HG02981 (cell line): ENCODE measurements around the gene MRPL33.
A peak's percentile ranks its signal among the peaks of the same experiment; 100 is the strongest.
"Not testable (repeated sequence)": the region's sequence is repeated elsewhere in the genome, so short reads cannot be mapped to it uniquely, and the experiment has no call there.

Experiments used
- ATAC-seq: cut with Tn5 transposase; IDR thresholded peaks from one replicate; pipeline ENCODE4 v1.9.1; 2021; ENCODE audit warnings: mild to moderate bottlenecking, moderate library complexity; ENCODE audit not compliant: unreplicated experiment

Gene MRPL33

DNA sequence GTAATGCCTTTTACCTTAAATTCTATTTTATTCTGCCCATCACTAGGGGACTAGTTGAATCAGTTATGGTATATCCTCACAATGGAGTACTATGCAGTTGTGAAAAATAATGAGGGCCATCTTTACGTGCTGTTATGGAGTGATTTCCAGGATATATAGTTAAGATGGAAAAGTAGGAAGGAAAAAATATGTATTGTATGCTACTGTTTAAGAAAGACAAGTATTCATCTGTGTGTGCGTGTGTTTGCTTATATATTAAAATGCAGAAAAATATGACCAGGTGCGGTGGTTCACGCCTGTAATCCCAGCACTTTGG lies 32.5 kb upstream of the MRPL33 start:
- ATAC-seq, result no peak

DNA sequence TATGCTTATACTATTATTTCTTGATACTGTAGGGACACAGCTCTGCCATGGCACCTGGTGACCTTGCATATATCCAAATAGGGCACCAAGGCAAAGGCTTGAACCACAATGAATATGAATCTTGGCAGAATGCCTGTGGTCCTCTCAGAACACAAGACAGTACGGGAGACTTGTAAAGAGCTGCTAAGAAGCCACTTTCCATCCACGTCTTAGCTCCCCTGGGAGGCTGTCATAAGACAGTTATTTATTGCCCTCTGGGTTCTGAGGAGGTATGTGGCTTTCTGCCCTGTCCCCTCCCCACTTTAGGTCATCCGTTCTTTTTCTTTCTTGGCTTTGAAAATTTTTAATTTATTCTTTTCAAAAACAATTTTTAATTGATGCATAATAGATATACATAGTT lies 29.8 kb upstream of the MRPL33 start:
- ATAC-seq, result no peak

DNA sequence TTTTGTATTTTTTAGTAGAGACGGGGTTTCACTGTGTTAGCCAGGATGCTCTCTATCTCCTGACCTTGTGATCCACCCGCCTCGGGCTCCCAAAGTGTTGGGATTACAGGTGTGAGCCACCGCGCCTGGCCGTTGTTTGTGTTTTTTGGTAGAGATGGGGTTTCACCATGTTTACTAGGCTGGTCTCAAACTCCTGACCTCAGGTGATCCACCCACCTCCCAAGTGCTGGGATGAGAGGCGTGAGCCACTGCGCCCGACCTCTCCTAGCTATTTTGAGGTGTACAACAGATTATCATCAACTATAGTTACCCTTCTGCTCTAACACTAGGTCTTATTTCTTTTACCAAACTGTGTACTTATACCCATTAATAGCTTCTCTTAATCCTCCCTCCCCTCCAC lies 28.9 kb upstream of the MRPL33 start:
- ATAC-seq, result no peak

DNA sequence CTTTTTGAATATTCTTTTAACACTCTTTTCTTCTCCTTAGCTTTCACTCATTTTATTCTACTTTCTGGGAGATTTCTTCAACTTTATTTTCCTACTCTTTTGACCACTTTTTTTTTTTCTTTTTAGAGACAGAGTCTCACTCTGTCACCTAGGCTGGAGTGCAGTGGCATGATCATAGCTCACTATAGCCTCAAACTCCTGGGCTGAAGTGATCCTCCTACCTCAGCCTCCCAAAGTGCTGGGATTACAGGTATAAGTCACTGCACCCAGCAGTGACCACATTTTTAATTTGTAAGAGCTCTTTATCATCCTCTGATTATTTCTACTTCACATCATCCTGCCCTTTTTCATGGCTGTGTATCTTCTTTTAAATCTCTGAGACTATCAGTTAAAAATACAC lies 26.0 kb upstream of the MRPL33 start:
- ATAC-seq, result not testable (repeated sequence)

DNA sequence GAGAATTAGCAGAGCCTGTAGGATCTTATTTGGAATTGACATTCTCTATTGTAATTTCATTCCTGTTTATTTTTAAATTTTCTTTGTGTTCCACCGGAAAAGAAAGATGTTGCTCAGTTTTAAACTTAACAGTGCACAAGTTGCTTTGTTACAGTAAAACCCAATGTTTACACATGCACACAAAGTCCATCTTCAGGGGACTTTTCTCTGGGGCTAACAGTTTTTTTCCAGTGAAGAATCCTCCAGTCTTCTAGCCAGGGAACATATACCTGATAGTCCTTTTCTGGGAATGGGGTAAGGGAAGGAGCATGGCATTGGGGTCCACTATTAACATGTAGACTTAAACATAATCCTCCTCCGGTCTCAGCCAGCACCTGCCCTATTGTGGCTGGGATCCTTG lies 25.2 kb upstream of the MRPL33 start:
- no peak for ATAC-seq

DNA sequence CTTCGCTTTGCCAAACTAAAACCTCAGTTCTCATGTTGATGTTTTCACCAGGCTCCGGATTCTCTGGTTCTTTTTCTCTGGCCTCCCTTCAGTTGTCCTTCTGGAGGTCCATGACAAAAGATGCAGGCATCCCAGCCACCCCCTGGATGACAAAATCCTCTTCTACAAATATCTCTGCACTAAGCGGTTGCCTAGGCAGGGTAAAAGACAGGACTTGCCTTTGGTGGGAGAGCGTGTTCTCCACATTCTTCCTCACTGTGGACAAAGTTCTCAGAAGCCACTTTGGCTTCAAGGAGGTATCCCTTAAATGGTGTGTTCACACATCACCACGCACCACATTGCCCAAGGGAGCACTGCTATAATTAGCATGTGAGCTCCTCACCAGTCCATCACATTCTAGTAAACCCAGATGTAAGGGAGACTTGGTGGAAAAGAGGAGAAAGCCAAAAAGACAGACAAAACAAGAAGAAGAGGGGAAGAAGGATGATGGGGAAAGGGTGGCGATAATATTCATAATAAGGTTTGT lies 23.6 kb upstream of the MRPL33 start:
- ATAC-seq, result no peak

DNA sequence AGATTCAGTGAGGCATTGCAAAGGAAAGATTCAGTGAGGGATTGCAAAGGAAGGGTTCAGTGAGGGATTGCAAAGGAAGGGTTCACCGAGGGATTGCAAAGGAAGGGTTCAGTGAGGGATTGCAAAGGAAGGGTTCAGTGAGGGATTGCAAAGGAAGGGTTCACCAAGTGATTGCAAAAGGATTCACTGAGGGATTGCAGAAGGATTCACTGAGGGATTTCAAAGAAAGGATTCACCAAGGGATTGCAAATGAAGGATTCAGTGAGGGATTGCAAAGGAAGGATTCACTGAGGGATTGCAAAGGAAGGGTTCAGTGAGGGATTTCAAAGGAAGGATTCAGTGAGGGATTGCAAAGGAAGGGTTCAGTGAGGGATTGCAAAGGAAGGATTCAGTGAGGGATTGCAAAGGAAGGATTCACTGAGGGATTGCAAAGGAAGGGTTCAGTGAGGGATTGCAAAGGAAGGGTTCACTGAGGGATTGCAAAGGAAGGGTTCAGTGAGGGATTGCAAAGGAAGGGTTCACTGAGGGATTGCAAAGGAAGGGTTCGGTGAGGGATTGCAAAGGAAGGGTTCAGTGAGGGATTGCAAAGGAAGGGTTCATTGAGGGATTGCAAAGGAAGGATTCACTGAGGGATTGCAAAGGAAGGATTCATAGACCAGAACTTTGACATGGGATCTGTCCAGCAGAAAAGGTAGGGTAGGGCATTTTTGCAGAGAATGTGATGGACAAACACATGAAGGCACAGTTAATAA lies 22.5 kb upstream of the MRPL33 start:
- not testable (repeated sequence) for ATAC-seq

DNA sequence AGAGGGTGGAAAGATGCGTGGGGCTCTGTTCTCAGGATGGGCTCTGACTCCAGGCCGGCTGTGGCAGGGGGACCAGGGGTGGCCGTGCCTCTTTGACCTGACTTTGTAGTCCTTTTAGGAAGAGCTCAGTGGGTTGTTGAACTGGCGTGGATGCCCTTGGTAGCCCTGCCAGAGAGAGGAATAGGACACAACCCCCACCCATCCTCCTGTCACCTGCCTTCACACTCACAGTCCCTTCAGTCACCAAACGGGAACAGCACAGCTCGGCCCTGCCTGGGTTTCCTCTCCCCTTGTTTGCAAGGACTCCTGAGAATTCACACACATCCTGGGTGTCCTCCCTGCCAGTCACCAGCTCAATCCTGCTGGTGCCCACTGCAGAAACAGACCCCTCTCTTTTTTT lies 20.1 kb upstream of the MRPL33 start:
- no peak for ATAC-seq

DNA sequence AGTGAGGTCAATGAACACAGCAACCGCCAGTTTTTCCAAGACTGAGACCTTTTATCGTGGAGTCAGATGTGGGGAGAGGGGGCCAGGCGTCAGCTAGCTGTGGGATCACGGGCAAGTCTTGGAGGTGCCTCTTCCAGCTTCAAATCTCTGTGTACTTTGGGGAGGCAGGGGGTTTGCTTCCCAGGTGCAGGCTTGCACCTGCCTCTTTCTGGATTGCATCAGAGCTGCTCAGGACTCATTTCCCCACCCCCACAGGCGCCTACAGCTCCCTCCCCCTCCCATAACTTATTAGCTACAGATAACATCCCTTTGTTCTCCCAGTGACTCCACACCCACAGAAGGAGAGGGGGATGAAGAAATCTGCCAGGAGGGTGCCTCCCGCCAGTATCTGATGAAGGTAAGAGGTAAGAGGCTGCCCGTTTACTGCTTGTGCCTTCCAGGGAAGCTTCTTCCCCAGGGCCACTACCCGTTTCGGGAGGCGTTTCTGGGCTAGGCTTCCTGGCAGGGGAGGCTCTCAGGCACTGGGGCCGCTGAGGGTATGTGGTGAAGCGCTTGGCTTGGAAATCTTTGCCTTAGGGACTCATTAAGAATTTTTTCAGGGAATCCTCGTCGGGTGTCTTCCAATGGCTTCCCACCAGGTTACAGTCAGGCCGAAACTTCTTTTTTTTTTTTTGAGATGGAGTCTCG lies 18.8 kb upstream of the MRPL33 start:
- no peak for ATAC-seq

DNA sequence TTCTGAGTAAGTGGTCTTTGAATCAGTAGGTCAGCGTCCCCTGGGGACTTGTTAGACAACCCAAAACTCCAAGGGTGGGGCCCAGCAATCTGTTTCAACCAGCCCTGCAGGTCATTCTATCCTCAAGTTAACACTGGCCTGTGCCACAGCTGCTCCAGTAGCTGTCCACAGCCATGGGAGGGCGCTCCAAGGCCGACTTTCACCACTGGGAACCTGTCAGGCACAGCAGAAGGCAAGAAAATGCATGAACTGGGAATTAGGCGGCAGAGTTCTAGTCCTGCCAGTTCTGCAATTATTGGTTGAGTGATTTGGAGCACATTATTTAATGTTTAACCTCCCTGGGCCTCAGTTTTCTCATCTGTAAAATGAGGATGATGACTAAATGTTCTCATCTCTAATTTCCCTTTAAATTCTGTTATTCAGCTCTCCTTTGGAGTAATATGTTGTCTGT lies 17.4 kb upstream of the MRPL33 start:
- ATAC-seq, result peak; percentile 51

DNA sequence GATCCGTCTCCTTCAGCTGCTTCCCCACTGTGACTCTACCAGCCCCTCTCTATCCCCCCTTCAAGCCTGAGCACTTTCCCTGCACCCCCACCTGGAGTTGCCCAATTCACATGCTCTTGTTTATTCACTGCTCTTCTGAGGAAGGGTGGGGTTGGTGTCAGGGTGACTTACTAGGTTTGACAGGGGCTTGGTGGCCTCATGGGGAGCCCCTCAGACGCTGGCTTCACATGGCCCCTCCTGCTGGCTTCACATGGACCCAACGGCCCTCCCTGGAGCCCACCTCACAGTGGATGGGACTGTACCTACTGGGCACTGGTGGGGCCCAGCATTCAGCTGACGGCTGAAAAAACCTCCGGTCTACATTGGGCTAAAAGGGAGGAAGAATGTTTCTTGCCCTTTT lies 16.7 kb upstream of the MRPL33 start:
- ATAC-seq, result no peak

DNA sequence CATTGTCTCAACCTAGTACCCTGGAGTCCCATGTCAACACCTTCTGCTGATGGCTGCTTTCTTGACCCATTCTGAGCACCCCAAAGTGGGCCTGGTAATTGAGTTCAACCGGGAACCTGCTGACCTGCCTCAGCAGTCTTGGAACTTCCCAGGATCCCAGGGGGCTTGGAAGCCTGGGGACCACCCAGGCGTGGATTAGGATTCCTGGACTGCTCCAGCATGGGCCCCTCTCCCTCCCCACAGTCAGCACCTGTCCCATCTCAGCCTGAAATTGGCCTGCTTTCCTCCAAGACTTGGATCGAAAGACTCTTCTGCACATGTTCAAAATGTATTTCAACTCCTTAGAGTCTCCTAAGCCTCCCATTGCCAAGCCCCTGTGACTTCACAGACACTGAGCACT lies 15.4 kb upstream of the MRPL33 start:
- ATAC-seq, result no peak

DNA sequence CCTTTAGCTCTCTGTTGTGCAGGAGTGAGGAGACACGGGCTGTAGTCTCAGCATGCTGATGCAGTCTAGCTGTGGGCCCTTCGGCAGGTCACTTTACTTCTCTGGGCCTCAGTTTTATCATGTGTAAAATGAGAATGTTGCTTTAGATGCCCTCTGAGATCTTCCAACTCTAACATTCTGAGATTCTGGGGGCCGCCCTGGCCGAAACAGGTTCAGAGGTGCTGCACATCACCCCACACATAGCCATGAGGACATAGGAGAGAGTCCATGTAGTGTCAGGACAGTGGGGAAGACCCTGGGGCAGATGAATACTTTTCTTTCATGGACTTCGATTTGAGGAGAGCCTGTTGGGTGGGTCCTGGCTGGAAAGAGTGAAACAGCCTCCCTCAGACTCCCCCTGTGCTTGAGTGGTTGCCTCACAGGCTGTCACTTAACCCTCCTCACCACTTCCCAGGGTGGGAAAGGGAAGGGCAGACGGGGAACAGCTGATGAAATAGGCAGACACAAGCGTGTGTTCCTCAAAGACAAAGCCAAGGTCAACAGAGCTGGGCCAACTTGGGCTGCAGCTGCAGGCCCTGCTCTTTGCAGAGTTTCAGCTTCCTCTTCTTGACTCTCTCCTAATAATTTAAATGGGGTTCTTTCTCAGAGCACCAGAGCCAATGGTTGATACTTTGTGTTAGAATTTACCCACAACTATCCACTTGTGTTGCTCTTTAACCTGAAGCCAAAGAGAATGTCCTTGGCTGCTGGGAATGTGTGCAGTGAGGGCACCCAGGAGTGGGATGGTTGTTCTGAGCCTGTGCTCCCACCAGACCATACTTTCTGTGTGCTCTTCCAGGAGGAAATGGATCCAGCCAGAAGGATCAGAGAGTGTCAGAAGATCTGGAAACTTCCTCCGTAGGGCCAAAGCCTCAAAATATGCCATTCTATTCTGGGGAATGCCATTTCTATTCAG lies 14.7 kb upstream of the MRPL33 start:
- no peak for ATAC-seq

DNA sequence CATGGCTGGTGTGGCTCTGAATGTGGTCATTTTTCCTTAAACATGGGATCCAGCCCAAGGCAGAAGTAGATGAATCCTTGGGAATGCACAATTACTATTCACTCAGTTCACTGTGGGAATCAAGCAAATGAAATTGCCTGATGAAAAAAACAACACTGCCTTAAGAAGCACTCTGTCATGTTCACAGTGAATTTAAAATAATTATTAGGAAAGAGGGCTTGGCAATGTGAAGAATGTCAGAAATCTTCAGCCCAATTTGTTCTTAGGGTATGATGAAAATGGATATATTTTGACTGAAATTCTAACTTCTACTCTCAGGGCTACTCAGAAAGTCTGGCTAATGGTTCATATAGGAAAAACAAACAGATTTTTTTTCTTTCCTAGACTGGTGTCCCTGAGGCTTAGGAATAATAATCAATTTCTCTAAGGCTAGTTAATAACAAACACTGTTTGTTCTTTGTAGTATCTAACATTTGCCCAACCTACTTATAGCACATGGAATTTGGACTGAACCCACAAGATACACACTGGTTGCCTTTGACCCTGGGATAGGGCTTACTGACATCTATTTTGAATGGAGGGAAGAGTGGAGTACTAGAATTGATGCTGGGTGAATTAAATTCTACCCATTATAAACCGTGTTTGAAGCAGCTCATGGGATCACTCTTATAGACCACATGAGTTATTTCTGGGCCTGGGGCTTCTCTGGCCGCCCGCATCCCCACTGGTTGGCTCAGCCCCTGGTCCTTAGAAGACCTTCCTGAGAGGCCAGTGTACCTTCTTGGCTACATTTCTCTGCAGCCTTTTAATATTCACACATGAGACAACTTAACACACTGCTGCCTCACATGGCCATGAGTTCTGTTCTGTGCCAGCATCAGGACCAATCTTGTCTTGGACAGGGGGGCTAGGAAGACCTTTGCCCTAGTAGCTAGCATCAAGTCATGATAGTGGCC lies 8.3 kb upstream of the MRPL33 start:
- ATAC-seq, result no peak

DNA sequence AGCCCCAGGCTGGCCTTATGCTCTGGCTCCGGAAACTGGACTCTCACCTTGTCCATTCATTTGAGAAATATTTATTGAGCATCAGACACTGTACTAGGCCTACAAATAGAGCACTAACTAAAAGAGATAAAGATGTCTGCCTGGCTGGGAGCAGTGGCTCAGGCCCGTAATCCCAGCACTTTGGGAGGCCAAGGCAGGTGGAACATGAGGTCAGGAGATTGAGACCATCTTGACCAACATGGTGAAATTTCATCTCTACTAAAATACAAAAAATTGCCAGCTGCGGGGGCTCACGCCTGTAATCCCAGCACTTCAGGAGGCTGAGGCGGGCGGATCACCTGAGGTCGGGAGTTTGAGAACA lies 7.6 kb upstream of the MRPL33 start:
- no peak for ATAC-seq

DNA sequence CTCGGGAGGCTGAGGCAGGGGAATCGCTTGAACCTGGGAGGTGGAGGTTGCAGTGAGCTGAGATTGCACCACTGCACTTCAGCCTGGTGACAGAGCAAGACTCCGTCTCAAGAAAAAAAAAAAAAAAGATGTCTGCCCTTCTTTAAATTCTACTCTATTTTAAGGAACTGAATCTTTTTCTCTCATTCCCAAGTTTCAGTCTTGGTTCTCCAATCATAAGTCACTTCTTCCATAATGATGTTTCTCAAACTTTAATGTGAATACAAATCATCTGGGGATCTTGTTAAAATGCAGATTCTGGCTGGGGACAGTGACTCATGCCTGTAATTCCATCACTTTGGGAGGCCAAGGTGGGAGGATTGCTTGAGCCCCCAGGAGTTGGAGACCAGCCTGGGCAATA lies 7.0 kb upstream of the MRPL33 start:
- ATAC-seq, result not testable (repeated sequence)

DNA sequence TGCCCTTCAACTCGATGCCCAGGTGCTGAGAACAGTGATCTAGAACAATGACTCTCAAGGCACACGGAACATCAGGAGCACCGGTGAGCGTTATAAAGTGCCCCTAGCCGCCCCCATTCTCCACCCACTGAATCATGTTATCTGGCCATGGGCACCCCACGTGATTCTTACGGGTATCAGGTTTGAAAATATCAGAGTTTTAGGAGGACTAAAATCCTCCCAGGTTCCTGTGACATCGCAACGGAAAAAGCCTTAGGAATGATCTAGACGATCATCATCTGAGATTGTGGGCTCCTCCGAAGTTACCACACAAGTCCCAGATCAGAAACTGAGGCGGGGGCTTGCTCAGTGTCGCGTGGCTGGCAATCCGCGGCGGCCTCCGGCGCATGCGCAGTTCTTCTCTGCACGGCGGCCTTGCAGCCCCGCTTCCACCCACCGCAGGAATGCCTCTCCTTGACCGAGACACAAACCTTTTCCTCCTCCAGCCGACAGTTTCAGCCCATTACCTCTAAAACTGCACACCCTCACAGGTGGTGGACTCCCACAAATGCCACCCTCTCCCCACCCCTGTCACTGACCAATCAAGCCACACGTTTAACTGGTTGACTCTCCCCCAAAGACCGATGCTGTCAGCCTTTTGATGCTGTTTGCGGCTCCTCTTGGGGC lies 5.8 kb upstream of the MRPL33 start:
- ATAC-seq, result no peak

DNA sequence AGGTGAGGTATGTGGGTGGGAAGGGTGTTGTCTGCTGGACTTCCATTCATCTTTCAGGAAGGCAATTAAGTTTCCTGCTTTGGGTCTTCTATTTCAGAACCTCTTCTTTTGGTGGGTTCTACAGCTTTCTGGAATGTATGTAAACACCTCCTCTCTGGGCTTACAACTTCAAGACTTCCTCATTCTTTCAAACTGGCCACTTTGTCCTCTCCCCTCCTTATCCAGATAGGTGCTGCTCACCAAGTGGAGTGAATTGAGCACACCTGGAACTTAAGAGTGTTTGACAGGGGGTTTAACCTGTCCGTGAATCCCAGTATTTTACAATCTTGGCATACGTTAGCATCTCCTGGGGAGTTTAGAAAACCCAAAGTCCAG lies 5.2 kb upstream of the MRPL33 start:
- no peak for ATAC-seq

DNA sequence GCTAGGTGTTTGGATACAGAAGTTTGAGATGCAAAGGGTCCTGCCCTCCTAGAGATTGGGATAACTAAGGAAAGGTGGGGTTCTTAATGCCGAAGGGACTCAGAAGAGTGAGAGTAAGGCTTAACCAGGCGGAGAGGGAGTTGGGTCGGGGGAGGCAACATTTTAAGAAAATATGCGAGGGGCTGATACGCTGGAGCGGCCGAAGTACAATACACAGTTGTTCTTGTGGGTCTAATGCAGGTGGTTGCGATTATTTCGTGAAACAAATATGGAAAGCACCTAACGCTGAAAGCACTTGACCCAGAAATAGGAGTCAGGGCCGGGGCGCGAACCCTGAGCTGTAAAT lies 344 bp upstream of the MRPL33 start:
- no peak for ATAC-seq

DNA sequence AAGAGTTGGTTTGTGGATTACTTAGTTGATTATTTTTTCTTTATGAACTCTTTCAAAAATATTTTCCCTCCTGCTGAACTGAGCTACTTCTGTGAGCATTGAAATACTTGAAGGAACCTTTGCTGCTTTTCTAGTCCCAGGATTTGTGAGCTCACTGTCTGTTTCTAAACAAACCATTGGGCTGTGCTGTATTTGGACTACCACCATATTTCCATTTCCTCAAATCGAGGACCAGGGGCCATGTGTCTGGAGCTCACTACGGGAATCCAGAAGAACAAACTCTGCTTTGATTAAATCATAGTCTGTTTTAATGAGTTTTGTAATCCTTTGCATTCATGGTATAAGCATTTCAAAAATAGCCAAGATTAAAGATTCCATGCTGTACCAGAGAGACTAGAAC lies 1.3 kb downstream of the MRPL33 start:
- ATAC-seq, result no peak
